NCI-H1092 (cell line): ENCODE results near the gene SLC6A3.

Source experiments
- DNase-seq: peaks from one replicate; lab custom pipeline; 2025; lab: John Stamatoyannopoulos, UW

SLC6A3 gene

DNA sequence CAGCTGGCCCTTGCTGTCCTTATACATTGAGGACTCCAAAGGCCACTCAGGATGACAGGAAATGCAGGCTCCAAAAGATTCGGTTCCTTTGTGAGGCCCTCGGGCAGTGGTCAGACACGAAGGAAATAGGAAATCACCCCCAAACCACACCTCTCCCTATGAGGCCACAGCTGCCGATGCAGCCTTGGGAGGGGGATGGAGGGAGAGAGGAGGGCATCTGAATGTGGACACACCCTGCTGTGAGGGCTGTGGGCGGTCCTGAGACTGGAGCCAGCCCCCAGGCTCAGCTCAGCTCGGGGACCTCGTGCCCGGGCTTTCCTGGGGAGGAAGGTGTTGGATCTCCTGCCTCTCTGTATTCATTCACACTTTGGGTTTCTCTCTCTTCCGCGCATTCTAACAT lies 97.7 kb downstream of the SLC6A3 start:
- DNase-seq = no peak

DNA sequence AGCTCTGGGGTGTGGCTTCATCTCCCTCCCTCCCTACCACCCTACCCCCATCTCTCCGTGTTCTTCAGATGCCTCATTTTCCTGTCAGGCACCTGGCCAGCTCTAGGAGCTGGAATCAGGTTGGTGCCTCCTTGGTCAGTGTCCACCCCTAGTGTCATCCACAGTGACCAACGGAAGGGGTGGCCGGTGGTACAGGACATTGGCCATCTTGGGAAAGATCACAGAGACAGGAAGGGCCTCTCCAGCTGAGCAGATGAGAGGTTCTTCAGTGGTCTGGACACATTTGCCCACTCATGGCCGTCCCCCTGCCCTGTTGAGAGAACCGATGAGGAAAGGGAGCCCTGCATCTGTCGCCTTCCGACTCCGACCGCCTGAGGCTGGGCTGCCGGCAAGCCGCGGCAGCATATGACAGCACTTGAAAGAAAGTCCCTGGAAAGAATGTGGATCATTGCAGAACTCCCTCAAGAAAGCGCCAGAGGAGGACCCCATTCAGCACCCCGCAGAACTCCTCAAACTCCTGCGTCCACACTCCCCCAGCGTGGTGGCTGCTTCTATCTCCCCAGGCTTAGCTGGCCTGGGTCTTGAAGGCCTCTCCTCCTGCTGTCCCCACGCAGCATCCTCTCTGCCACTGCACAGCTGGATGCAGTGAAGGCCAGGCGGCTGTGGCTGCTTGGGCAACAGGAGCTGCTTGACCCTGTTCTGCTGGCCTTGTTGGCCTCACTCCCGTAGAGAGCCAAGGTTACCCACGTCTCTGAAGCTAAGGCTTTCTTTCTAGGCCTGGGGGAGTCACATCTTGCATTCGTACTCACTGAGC lies 98.4 kb downstream of the SLC6A3 start:
- no peak for DNase-seq

DNA sequence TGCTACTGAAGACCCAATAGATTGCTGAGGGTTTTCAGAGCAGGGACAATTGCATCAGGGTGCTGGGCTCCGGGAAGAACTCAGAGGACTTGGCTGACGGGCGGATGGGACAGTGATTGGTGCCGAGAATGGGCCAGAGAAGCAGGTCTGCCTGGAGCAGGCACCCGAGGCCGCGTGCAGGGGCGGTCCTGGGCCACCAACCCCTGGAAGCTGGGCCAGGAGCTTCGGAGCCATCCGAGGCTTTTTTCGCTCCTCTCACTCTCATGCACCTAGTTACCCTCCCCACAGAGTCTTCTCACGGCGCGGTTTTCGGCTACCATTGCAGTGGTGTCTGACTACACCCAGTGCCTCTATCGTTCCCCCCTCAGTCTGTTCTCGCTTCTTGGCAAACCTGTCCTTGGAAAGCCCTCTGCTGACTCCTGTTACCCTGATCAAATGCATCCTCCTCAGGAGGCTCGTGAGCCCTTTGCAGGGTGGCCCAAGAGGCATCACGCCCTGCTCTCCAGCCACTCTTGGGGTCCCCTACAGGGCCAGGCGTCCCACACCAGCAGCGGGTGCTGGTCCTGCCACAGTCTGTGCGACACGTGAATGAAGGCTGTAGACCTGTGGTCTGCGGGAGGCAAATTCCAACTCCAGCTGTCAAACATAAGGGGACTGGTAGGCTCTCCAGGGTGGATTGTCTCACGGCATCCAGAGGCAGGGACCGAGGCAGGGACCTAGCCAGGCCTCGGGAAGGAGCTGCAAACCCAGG lies 99.2 kb downstream of the SLC6A3 start:
- DNase-seq = no peak

DNA sequence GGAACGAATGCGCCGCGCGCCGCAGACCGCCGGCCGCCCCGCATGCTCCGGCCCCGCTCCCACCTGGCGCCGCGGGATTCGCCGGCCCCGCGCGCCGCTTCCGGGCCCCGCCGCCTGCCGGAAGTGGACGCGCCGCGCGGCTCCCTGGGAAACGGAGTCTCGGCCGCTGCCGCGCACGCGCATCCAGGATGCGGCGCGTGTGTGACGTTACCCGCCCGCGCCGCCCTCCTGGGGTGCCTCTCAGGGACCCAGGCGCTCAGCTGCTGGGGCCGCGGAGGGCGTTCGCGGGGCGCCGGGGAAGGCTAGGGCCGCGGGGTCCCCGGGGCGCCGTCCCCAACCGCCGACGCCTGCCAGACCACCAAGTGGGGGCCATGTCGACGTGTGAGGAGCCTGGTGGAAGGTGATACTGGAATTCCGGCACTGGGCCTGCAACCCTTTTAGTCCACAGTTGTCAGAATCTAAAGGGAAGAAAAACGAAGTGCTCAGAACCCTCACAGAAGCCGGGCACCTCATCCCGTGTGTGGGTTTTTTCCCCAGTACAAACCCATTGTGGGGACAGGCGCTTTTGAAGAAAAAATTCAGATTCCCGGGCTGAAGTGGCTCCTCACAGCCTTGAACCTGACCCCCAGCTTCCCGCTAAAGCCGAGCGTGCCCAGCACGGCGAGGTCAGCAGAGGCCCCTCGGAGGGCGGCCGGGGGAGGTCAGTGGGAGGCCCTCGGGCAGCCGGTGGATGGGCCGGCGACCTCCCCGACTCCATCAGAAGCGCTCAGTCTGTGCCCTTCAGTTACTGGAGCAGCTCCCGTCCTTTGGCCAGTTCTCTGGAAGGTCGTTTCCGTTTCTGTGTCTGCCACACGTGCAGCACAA lies 100.0 kb downstream of the SLC6A3 start, which contains the start of gene CLPTM1L:
TSS of gene CLPTM1L (minus strand) at position 125 of the 864 bp plus-strand sequence. CDS start 258 bp downstream, outside the sequence.
- peak; percentile 83 for DNase-seq

DNA sequence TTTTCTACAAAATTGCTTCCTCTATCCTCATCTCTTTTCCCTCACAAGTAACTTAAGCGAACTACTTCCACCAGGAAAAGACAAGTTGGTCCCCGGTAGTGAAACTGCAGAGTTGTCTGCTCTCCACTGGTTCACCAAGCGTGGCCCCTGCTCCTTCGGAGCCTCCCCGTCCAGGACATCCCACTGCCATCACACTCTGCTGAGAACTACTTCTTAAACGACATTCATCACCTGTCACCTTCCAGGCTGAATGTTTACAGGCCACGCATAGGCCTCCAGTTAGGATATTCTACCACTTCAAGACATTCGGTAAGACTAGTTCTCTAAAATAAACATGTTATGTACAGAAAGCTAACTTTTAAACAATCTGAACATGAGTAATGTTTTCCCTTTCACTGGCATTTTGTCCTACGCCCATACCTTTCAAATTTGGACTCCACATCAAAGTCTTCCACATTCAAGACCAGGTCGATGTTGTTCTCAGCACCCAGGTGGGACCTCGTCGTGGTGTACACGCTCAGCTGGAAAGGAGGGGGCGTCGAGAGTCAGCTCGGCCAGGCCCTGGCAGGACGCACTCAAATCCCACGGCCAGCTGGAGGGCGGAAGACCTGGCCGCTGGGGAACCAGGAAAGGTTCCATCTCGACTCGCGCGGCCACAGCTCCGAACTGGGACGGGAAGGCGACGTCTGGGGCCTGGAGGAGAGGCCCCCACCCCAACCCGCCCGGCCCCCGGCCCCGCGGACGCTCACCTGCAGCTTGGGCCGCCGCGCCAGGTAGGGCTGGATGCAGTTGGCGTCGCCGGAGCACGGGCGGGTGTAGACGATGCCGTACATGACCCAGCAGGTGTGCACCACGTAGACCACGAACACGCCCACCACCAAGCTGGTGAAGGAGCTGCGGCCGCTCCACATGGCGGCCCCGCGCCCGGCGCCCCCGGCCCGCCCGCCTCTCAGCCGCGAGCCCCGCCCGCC lies 101.0 kb downstream of the SLC6A3 start:
- no peak for DNase-seq

DNA sequence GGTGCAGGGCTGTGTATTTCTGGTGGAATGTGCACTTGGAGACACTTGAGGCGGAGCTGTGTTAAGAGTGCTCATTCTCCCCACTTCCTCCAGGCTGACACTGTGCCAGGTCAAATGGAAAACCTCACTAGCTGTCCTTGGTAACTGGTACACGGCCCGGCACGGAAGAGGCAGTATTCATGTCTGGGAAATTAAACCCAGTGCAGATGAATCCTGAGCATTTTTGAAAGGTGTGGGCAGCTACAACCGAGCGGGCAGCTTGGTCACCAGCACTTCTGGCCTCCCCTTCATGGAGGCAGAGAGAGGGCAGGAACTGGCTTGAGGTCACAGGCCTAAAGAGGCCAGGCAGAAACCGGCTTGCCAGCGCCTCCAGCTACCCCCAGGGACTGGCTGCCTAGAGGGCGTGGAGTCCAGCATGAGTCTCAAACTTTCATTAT lies 101.9 kb downstream of the SLC6A3 start:
- no peak for DNase-seq
